Endodermal cell (in vitro differentiated cells): ENCODE results near the gene KMT2B. TPM values are rescaled to one million over a fixed set of nuclear protein-coding genes. Genes with fewer than 3 reads are reported as not detected.

Source experiments
- DNase-seq: peaks from one replicate; pipeline ENCODE4 v3.0.0-alpha.2; 2017
- H3K27ac ChIP-seq: 2 replicates; pipeline ENCODE4 v1.5.1; 2013; ENCODE audit warnings: mild to moderate bottlenecking, low read depth, low read length, moderate library complexity
- H3K27me3 ChIP-seq: 2 replicates; pipeline ENCODE4 v1.6.1; 2013; ENCODE audit warnings: mild to moderate bottlenecking, low read length, moderate library complexity; ENCODE audit not compliant: insufficient read depth, control insufficient read depth, poor library complexity, severe bottlenecking
- H3K36me3 ChIP-seq: 2 replicates; pipeline ENCODE4 v1.7.0; 2013; ENCODE audit warnings: mild to moderate bottlenecking, low read length, moderate library complexity; ENCODE audit not compliant: control insufficient read depth, insufficient read depth
- H3K4me1 ChIP-seq: one replicate; pipeline ENCODE4 v1.7.0; 2013; ENCODE audit warnings: low read length; ENCODE audit not compliant: control insufficient read depth, insufficient read depth
- H3K4me3 ChIP-seq: 2 replicates; pipeline ENCODE4 v1.5.1; 2013; ENCODE audit warnings: mild to moderate bottlenecking, low read length, moderate library complexity
- H3K9ac ChIP-seq: 2 replicates; pipeline ENCODE4 v1.6.1; 2013; ENCODE audit warnings: mild to moderate bottlenecking, low read length, moderate library complexity; ENCODE audit not compliant: poor library complexity, severe bottlenecking; ENCODE audit errors: extremely low read depth
- H3K9me3 ChIP-seq: 2 replicates; pipeline ENCODE4 v1.6.1; 2013; ENCODE audit warnings: mild to moderate bottlenecking, low read length, moderate library complexity; ENCODE audit not compliant: control insufficient read depth
- H3K27ac Mint-ChIP-seq: 2 replicates; pipeline ENCODE4 v1.8.0; 2020; ENCODE audit warnings: mixed read lengths
- H3K27me3 Mint-ChIP-seq: 2 replicates; pipeline ENCODE4 v1.8.0; 2021; ENCODE audit warnings: mild to moderate bottlenecking, mixed read lengths; ENCODE audit not compliant: insufficient read depth
- H3K36me3 Mint-ChIP-seq: 2 replicates; pipeline ENCODE4 v1.8.0; 2020; ENCODE audit warnings: low read depth, mixed read lengths
- H3K4me1 Mint-ChIP-seq: 2 replicates; pipeline ENCODE4 v1.8.0; 2020; ENCODE audit warnings: mixed read lengths
- H3K4me3 Mint-ChIP-seq: 2 replicates; pipeline ENCODE4 v1.8.0; 2020; ENCODE audit warnings: mild to moderate bottlenecking, moderate library complexity, mixed read lengths
- H3K9me3 Mint-ChIP-seq: 2 replicates; pipeline ENCODE4 v1.8.0; 2020; ENCODE audit warnings: mild to moderate bottlenecking, mixed read lengths
- CTCF ChIP-seq: fragments of 200-600 bp; sonication (generic); conservative IDR thresholded peaks from 2 replicates; pipeline ENCODE4 v1.5.0; 2021; ENCODE audit warnings: antibody characterized with exemption, mild to moderate bottlenecking
- WGBS, 2 experiments: methylation state at CpG; one replicate each; pipeline versions ENCODE4 v1.1.5 to v1.1.7; 2013; ENCODE audit warnings: missing lambda C conversion rate in 2 of 2, mixed read lengths in 1 of 2; ENCODE audit not compliant: insufficient coverage in 1 of 2, insufficient read length in 1 of 2; 5-methylcytosine and 5-hydroxymethylcytosine counted together
- total RNA-seq, 2 donors: library from RNA; stranded (reverse); fragmentation: NEBNext Ultra II Directional in 1 of 2; extraction: Animal tissue kit (Norgen Biotek cat#: 25700) in 1 of 2; gene quantifications; 2 replicates in 1 of 2; 3 replicates in 1 of 2; pipeline ENCODE4 v1.2.1, GENCODE V29; 2021

The KMT2B gene
- total RNA-seq, 2 donors from 2014 or later = 48.1 to 54.0 TPM

- Mint-ChIP-seq H3K9me3 (no peaks in the 10 kb centered on the region), H3K4me3 (peak overlapping the region; percentile 86), H3K27ac (peak overlapping the region; percentile 55), H3K27me3 (no peaks in the 10 kb centered on the region), H3K36me3 (peaks cover 36% of the 10 kb centered on the region), H3K4me1 (peaks cover 18% of the 10 kb centered on the region)
- Histone ChIP-seq H3K36me3 (peaks cover 25% of the 10 kb centered on the region), H3K9ac (peak overlapping the region; percentile 68), H3K27ac (no peak overlapping the region), H3K4me3 (peak overlapping the region; percentile 90), H3K27me3 (no peaks in the 10 kb centered on the region), H3K4me1 (peaks cover 13% of the 10 kb centered on the region), H3K9me3 (no peaks in the 10 kb centered on the region)
- DNase-seq = no peak
- no peak for TF ChIP-seq CTCF
- WGBS, 2 experiments = 91 to 97% methylated on average over 12 to 32 of the region's 32 CpGs
These were observed 1.8 kb downstream of the KMT2B start for GRCh38 chr19:35719402-35720162.

GRCh38 chr19:35720163-35720524, 2.3 kb downstream of the KMT2B start:
- Mint-ChIP-seq H3K27ac (no peak overlapping the region), H3K4me3 (no peak overlapping the region), H3K4me1 (peaks cover 18% of the 10 kb centered on the region), H3K36me3 (peaks cover 41% of the 10 kb centered on the region), H3K27me3 (no peaks in the 10 kb centered on the region), H3K9me3 (no peaks in the 10 kb centered on the region)
- Histone ChIP-seq H3K9ac (no peak overlapping the region), H3K27ac (no peak overlapping the region), H3K4me1 (peaks cover 13% of the 10 kb centered on the region), H3K36me3 (peaks cover 31% of the 10 kb centered on the region), H3K9me3 (no peaks in the 10 kb centered on the region), H3K27me3 (no peaks in the 10 kb centered on the region), H3K4me3 (no peak overlapping the region)
- DNase-seq = no peak
- 92 to 94% methylated on average over 8 to 9 of the region's 9 CpGs for WGBS, 2 experiments
- TF ChIP-seq CTCF = no peak

- WGBS, 2 experiments = 96 to 100% methylated on average over 6 to 17 of the region's 17 CpGs
These were observed 2.8 kb downstream of the KMT2B start for GRCh38 chr19:35720648-35721047.

More at GRCh38 chr19:35720648-35721047, 2.8 kb downstream of the KMT2B start:
- DNase-seq = no peak
- H3K27ac ChIP-seq = no peak overlapping the region
- Mint-ChIP-seq H3K27ac (no peak overlapping the region), H3K4me3 (no peak overlapping the region), H3K4me1 (peaks cover 15% of the 10 kb centered on the region), H3K27me3 (no peaks in the 10 kb centered on the region), H3K9me3 (no peaks in the 10 kb centered on the region), H3K36me3 (peaks cover 46% of the 10 kb centered on the region)
- peaks cover 10% of the 10 kb centered on the region for H3K4me1 ChIP-seq
- H3K4me3 ChIP-seq = no peak overlapping the region
- no peaks in the 10 kb centered on the region for H3K27me3 ChIP-seq
- peaks cover 36% of the 10 kb centered on the region for H3K36me3 ChIP-seq
- TF ChIP-seq CTCF = no peak
- no peak overlapping the region for H3K9ac ChIP-seq
- no peaks in the 10 kb centered on the region for H3K9me3 ChIP-seq
